K562 (cell line): ENCODE data around the gene PRKD2. TPM values are rescaled to one million over a fixed set of nuclear protein-coding genes. Genes with fewer than 3 reads are reported as not detected.

ENCODE experiments used
- ARID1B ChIP-seq: fragments of 450-650 bp; IDR thresholded peaks from 2 replicates; pipeline ENCODE4 v1.6.1; 2016; ENCODE audit warnings: antibody characterized with exemption, mild to moderate bottlenecking, inconsistent platforms
- CBX3 ChIP-seq, 2 experiments: IDR thresholded peaks; 1 replicate in 1 of 2; 2 replicates in 1 of 2; pipeline ENCODE4 v1.6.1; 2012; ENCODE audit warnings: inconsistent platforms in 2 of 2, low read length in 2 of 2, borderline replicate concordance in 1 of 2, control low read depth in 1 of 2
- CBX5 ChIP-seq: IDR thresholded peaks from 2 replicates; pipeline ENCODE4 v1.6.1; 2014; ENCODE audit warnings: low read depth, borderline replicate concordance
- CCNT2 ChIP-seq: IDR thresholded peaks from 2 replicates; pipeline ENCODE4 v1.6.1; 2011; ENCODE audit warnings: borderline replicate concordance, low read depth, mild to moderate bottlenecking, moderate library complexity, mixed read lengths, low read length; ENCODE audit not compliant: insufficient read length; ENCODE audit errors: extremely low read depth
- CREM ChIP-seq: IDR thresholded peaks from 2 replicates; pipeline ENCODE4 v1.6.1; 2014; ENCODE audit warnings: antibody characterized with exemption, low read depth
- CTCF ChIP-seq, 3 experiments: IDR thresholded peaks in 2 of 3; conservative IDR thresholded peaks in 1 of 3; 2 replicates each; pipeline ENCODE4 v1.5.1; 2011 to 2012; ENCODE audit warnings: low read length in 3 of 3, mild to moderate bottlenecking in 3 of 3, control low read depth in 2 of 3, improper control_type of control experiment in 1 of 3, inconsistent platforms in 1 of 3, low read depth in 1 of 3, mixed read lengths in 1 of 3, moderate library complexity in 1 of 3; ENCODE audit not compliant: insufficient read depth in 2 of 3
- GABPA ChIP-seq: fragments of 200-800 bp; sonication (Bioruptor generic); conservative IDR thresholded peaks from 2 replicates; pipeline ENCODE4 v1.6.1; 2016; ENCODE audit warnings: low read depth, missing genetic modification characterization, missing compliant biosample characterization
- NEUROD1 ChIP-seq: fragments of 150-350 bp; IDR thresholded peaks from 2 replicates; pipeline ENCODE4 v1.6.1; 2014; ENCODE audit warnings: borderline replicate concordance, low read length, low read depth; ENCODE audit not compliant: partially characterized antibody
- PRDM10 ChIP-seq: fragments of 450-650 bp; IDR thresholded peaks from 2 replicates; pipeline ENCODE4 v1.6.1; 2018; ENCODE audit not compliant: partially characterized antibody
- PYGO2 ChIP-seq: fragments of 450-650 bp; IDR thresholded peaks from 2 replicates; pipeline ENCODE4 v1.6.1; 2016; ENCODE audit warnings: mild to moderate bottlenecking, missing genetic modification characterization, moderate library complexity, missing compliant biosample characterization
- RHOXF2B ChIP-seq: fragments of 250-450 bp; sonication (Bioruptor Pico); conservative IDR thresholded peaks from 2 replicates; pipeline ENCODE4 v1.5.1; 2021
- TCF3 ChIP-seq: sonication (generic); formaldehyde crosslinking; IDR thresholded peaks from 2 replicates; pipeline ENCODE4 v1.4.0; 2020; ENCODE audit warnings: mild to moderate bottlenecking, missing genetic modification reagents
- TCF7 ChIP-seq: sonication (generic); IDR thresholded peaks from 2 replicates; pipeline ENCODE4 v1.6.1; 2016; ENCODE audit warnings: antibody characterized with exemption, borderline replicate concordance
- TFAP4 ChIP-seq: sonication (generic); formaldehyde crosslinking; IDR thresholded peaks from 2 replicates; pipeline ENCODE4 v1.8.0; 2022; ENCODE audit warnings: missing genetic modification reagents, mild to moderate bottlenecking, moderate library complexity, borderline replicate concordance
- TSC22D4 ChIP-seq: fragments of 450-650 bp; IDR thresholded peaks from 2 replicates; pipeline ENCODE4 v1.6.1; 2016; ENCODE audit warnings: missing genetic modification characterization, missing biosample characterization, control low read depth
- UBTF ChIP-seq, 2 experiments: IDR thresholded peaks; 2 replicates each; pipeline ENCODE4 v1.6.1; 2012; ENCODE audit warnings: improper control_type of control experiment in 2 of 2, low read depth in 2 of 2, low read length in 2 of 2, borderline replicate concordance in 1 of 2
- YY1 ChIP-seq, 3 experiments: IDR thresholded peaks; 2 replicates each; pipeline ENCODE4 v1.6.1; 2011; ENCODE audit warnings: low read length in 2 of 3, mild to moderate bottlenecking in 2 of 3, moderate library complexity in 2 of 3, borderline replicate concordance in 1 of 3, control low read depth in 1 of 3, low read depth in 1 of 3; ENCODE audit not compliant: insufficient read depth in 3 of 3, insufficient replicate concordance in 2 of 3, control insufficient read depth in 1 of 3, insufficient read length in 1 of 3; ENCODE audit errors: extremely low read depth in 1 of 3
- polyA plus RNA-seq, 8 experiments: library from polyadenylated mRNA; depleted of rRNA in 4 of 8; stranded (reverse) in 5 of 8; unstranded in 3 of 8; fragments of >200 nt; fragmentation: Nextera tagmentation in 2 of 8; fragmentation: Illumina TruSeq in 1 of 8; extraction: Ambion mirVana in 2 of 8; extraction: Trizol in 1 of 8; gene quantifications; 2 replicates each; pipeline versions ENCODE4 v1.2.1 to v1.2.3, GENCODE V29; 2011 to 2014; ENCODE audit warnings: inconsistent platforms in 1 of 8, missing spikeins in 1 of 8
- total RNA-seq, 7 experiments: library from RNA; depleted of rRNA in 6 of 7; stranded (reverse); fragments of >200 nt in 6 of 7; fragmentation: Illumina TruSeq in 2 of 7; extraction: Trizol in 2 of 7; gene quantifications; 2 replicates each; pipeline versions ENCODE4 v1.2.1 to v1.2.3, GENCODE V29; 2011 to 2021; ENCODE audit warnings: low replicate concordance in 1 of 7

Gene PRKD2
- total and polyA plus RNA-seq, 9 of the 15 experiments (the other 6 are each of a cell fraction or from before 2014, with no cell fraction given), result 1.8 to 60.0 (median 15.0) TPM

- TF ChIP-seq PRDM10 (peak; percentile 94), CBX3 (IDR thresholded peaks at IDR 0.05; ENCODE audit: borderline replicate concordance in 1 of 2, low read length in 2 of 2) (peak in 1 of 2 experiments; percentile 62; a peak in 1 of 3 replicates), UBTF (IDR thresholded peaks at IDR 0.05; ENCODE audit: borderline replicate concordance in 1 of 2, low read depth in 2 of 2, low read length in 2 of 2) (peak in 1 of 2 experiments; percentile 88; a peak in 2 of 4 replicates), TCF7 (no peak), YY1 (IDR thresholded peaks at IDR 0.05; ENCODE audit: borderline replicate concordance in 1 of 3, control insufficient read depth in 1 of 3, extremely low read depth in 1 of 3, insufficient read depth in 3 of 3, insufficient read length in 1 of 3, insufficient replicate concordance in 2 of 3, low read depth in 1 of 3, low read length in 2 of 3) (peak in 2 of 3 experiments; percentile 51 to 82), GABPA (tag) (0 out of 2 replicates have a peak, but pooled peaks have one; percentile 17), CREM (peak; percentile 51; the same call in 1 of the 2 replicates), CBX5 (no peak), RHOXF2B (CRISPR knock-in tag) (no peak), TSC22D4 (no peak), NEUROD1 (peak; percentile 13), CCNT2 (no peak), CTCF (IDR thresholded peaks at IDR 0.05 in 2 of 3, conservative IDR thresholded peaks at IDR 0.05 in 1 of 3; ENCODE audit: insufficient read depth in 2 of 3, low read depth in 1 of 3, low read length in 3 of 3) (peak in 2 of 3 experiments; percentile 27 to 38; a peak in 4 of 6 replicates), PYGO2 (tag) (no peak), TFAP4 (CRISPR knock-in tag) (peak; percentile 77; the same call in 1 of the 2 replicates), ARID1B (peak; percentile 63), TCF3 (CRISPR knock-in tag) (peak; percentile 45; the same call in 1 of the 2 replicates)
Observed at GRCh38 chr19:46731007-46731501, 14.1 kb upstream of the PRKD2 start (continued).
